HG03520 (cell line): ENCODE measurements around the gene DNAAF3.
"Not testable (repeated sequence)": the region's sequence is repeated elsewhere in the genome, so short reads cannot be mapped to it uniquely, and the experiment has no call there.

Experiments used
- ATAC-seq: cut with Tn5 transposase; IDR thresholded peaks from one replicate; pipeline ENCODE4 v1.9.1; 2021; ENCODE audit warnings: mild to moderate bottlenecking, moderate library complexity; ENCODE audit not compliant: unreplicated experiment

Gene DNAAF3

DNA sequence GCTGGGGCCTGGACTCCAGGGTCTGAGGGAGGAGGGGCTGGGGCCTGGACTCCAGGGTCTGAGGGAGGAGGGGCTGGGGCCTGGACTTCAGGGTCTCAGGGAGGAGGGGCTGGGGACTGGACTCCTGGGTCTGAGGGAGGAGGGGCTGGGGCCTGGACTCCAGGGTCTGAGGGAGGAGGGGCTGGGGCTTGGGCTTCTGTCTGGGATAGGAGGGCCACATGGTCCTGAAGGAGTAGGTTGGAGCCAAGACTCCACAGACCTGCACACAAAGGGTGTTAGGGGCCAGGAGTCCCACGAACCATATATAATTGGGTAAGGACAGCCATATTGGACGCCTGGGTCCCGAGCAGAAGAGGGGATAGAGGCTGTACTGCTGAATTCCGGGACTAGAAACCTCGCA, 10.6 kb downstream of the DNAAF3 start:
- not testable (repeated sequence) for ATAC-seq

DNA sequence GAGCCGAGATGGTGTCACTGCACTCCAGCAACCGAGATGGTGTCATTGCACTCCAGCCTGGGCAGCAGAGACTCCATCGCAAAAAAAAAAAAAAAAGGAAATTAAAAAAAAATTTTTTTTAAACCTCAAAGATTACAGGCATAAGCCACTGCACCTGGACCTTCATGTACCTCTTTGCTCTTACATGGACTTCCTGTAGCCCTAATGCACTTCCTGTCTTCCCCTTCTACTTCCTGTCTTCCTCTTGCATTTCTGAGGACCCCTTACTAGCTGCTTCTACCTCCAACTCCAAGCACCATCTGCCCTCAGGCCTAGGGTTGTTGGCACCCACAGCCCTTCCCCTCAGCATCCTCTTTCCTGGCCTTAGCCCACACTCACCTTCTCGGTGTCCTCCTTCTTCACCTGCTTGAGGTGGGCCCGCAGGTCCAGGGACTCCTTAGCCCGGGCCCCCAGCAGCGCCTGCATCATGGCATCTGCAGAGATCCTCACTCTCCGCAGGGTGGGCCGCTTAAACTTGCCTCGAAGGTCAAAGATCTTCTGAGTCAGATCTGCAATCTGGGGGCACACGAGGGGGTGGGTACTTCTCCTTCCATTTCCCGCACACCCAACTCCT, 12.7 kb downstream of the DNAAF3 start:
- no peak for ATAC-seq

DNA sequence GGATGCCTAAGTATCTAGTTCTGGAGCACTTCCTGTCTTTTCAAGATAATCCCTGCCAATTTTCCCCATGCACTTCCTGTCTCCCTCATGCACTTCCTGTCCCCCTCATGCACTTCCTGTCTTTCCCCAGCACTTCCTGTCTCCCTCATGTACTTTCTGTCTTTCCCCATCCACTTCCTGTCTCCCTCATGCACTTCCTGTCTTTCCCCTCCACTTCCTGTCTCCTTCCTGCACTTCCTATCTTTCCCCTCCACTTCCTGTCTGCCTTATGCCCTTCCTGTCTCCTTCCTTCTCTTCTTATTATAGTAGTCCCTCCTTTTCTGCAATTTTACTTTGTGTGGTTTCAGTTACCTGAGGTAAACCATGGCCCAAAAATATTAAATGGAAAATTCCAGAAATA, 14.4 kb downstream of the DNAAF3 start:
- ATAC-seq, result no peak

DNA sequence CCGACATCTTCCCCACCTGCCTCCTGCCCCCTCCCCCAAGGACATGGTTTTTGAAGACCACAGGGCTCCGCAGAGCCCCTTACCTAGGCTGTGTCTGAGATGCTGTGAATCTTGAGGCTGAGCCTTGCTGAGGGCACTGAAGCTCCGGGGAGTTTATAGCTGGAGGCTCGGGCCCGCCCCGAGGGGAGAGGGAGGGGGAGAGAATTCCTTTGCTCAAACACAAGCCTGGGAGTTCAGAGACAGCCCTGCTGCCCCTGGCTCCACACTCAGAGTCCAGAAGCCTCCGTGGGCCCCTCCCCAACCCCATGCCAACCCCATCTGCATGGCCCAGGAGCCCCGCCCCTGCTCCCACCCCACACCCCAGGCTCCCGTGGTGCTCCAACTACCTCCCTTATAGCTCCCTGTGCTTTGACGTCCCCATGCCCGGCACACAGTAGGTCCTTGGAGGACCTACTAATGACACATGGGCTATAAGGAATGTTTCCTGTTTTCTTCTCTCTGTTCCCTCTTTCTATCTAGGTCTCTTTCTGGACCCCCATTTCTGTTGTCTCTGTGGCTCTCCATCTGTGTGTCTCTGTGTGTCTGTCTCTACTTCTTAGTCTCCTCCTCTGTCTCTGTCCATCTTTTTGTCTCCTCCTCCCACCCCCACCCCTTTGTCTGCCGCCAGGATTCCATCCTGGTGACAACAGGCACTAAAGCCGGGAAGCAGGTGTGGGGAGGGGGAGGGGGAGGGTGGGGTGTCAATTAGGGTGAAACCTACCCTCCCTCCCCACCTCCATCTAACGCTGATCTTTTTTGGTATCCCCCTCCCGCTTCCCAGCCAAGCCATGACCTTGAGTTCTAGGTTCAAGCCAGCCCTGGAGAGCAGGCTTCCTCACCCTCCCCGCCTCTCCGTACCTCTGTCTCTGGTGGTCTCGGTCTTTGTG, 17.1 kb downstream of the DNAAF3 start, which contains the start of gene TNNT1:
Gene TNNT1 (minus strand): TSS at position 129 of the 926 bp plus-strand sequence. CDS start 2,049 bp downstream, outside the sequence.
- ATAC-seq, result no peak

- ATAC-seq, result no peak
Observed at GRCh38 chr19:55147545-55148251, 18.7 kb downstream of the DNAAF3 start.

- no peak for ATAC-seq
Observed at GRCh38 chr19:55146705-55147273, 19.6 kb downstream of the DNAAF3 start.

GRCh38 chr19:55146078-55146704, 20.2 kb downstream of the DNAAF3 start:
- no peak for ATAC-seq

- ATAC-seq, result no peak
Observed at GRCh38 chr19:55145232-55145631, 21.2 kb downstream of the DNAAF3 start.

- no peak for ATAC-seq
Observed at GRCh38 chr19:55141696-55142095, 24.7 kb downstream of the DNAAF3 start.

DNA sequence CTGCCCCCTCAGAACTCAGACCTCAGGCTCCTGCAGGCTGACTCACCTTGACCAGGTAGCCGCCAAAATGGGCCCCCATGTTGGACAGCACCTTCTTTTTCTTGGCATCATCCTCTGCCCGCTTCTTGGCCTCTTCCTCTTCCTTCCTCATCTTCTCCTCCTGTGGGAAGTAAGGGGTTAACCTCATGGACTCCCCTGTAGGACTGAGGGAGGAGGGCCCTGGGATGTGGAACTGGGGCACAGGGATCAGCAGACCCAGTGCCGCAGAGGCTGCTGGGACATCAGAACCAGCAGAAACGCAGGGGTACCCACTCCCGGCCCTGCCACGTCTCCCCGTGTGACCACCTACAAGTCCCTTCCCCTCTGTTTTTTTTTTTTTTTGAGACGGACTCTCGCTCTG, 28.5 kb downstream of the DNAAF3 start:
- no peak for ATAC-seq

GRCh38 chr19:55136399-55137102, 29.9 kb downstream of the DNAAF3 start:
- no peak for ATAC-seq

DNA sequence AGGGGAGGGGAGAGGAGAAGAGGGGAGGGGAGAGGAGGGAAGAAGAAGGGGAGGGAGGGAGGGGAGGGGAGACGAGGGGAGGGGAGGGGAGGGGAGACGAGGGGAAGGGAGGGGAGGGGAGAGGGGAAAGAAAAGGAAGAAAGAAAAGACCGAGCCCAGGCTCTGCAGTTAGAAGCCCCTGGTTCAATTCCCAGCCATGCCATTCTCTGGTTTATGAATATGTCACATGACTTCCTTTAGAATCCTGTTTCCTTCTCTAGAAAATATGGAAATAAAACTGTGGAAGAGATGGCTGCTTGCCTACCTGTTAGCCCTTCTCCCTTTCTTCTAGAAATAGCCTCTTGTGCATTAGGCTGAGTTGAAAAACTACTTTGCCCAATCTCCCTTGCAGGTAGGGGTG, 31.7 kb downstream of the DNAAF3 start:
- ATAC-seq, result no peak

DNA sequence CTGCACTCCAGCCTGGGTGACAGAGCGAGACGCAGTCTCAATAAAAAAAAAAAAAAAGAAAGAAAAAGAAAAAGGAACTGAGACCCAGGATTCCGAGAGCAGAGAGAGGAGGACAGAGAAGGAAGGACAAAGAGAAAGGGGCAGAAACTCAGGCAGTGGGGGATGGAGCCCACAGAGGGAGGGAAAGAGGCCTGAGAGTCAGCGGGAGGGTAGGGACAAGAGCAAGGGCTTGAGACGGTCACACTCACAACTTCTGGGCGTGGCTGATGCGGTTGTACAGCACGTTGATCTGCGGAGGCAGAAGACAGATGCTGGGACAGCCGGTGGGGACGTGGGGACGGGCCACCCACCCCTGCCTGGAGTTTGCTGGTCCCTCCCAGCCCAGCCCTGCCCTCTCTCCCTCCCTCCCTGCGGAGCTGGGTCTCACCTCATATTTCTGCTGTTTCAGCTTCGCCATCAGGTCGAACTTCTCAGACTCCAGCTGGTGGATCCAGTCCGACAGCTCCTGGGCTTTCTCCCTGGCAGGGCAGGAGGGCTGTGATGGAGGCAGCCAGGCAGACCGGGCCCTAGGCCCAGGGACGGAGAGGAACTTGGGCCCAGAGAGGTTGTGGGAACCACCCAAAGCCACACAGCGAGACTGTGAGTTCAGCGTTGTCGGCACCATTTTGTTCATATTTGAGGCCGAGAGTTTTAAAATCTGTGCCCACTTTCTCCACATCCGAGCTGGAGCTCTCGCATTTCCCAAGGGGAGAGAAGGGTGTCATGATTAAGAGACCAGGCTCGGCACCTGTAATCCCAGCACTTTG, 32.6 kb downstream of the DNAAF3 start:
- no peak for ATAC-seq

GRCh38 chr19:55132453-55133129, 33.8 kb downstream of the DNAAF3 start:
- ATAC-seq, result no peak

DNA sequence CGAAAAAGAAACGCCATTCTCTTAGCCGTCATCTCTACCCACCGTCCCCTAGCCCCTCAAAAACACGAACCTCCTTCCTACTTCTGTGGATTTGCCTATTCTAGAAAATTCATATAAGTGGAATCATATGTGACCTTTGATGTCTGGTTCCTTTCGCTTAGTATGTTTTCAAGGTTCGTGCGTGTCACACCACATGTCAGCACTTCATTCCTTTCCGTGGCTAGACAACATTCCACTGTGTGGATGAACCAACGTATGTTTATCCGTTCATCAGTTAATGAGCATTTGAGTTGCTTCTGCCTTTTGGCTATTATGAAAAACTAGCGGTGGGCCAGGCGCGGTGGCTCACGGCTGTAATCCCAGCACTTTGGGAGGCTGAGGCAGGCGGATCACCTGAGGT, 35.0 kb downstream of the DNAAF3 start:
- no peak for ATAC-seq

- no peak for ATAC-seq
Observed at GRCh38 chr19:55119053-55119452, 47.4 kb downstream of the DNAAF3 start.

DNA sequence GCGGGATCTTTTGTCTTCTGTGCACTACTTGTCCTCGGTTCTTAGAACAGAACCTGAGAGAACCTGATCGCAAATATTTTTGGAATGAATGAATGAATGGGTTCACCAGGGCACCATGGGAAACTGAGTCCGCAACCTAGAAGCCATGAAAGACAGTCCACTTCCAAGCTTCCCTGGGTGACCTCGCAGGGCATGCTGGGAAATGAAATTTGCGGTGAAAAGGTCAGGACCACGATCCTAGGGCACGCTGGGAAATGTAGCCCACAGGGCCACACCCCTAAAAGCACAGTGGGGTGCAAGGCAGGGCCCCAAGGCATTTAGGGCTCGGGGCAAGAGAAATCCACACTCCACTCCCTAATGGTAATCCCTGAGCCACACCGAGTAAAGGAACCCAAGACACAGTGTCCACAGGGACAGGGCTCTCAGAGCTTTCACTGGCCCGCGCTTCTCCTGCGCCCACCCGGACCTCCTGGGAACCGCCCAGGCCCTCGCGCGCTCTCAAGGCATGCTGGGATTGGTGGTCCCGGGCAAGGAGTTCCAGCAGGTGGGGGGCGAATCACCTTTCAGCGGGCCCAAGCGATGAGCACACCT, 47.9 kb downstream of the DNAAF3 start:
- no peak for ATAC-seq

DNA sequence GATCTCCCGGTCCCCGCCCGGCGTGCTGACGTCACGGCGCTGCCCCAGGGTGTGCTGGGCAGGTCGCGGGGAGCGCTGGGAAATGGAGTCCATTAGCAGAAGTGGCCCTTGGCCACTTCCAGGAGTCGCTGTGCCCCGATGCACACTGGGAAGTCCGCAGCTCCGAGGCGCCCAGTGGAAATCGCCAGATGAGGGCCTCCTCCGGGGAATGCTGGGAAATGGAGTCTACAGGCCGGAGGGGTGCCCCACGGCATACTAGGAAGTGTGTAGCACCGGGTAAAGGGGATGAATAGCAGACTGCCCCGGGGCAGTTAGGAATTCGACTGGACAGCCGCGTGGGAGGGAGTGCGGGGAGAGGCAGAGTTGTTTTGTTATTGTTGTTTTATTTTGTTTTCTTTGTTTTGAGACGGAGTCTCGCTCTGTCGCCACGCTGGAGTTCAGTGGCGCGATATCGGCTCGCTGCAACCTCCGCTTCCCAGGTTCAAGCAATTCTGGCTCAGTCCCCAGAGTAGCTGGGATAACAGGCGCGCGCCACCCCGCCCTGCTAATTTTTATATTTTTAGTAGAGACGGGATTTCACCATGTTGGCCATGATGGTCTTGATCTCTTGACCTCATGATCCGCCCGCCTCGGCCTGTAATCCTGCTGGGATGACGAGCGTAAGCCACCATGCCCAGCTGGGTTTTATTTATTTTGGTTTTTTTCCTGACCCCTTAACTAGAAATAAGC, 48.6 kb downstream of the DNAAF3 start:
- ATAC-seq, result peak; percentile 85
